RWPE1 (cell line): ENCODE measurements around the gene H6PD.

Experiments used
- CTCF ChIA-PET: fragments of 350-600 bp; sonication (Branson Sonifier 250); formaldehyde crosslinking; extraction: SDS; loops from one replicate; lab custom pipeline; 2021; lab: Yijun Ruan, JAX
- POLR2A ChIA-PET: fragments of 400-600 bp; formaldehyde crosslinking; extraction: SDS; loops from one replicate; lab custom pipeline; 2020; ENCODE audit warnings: antibody characterized with exemption; ENCODE audit not compliant: low non-redundant PET; lab: Yijun Ruan, JAX
- DNase-seq: peaks from one replicate; pipeline ENCODE4 v3.0.0; 2012; ENCODE audit warnings: low spot score
- H3K27ac ChIP-seq: fragments of 450-650 bp; 2 replicates; pipeline ENCODE4 v1.5.1; 2017
- TF ChIP-seq, protein P1 (sequence below): fragments of 450-650 bp; conservative IDR thresholded peaks from 2 replicates; pipeline ENCODE4 v1.5.1; 2017; ENCODE audit warnings: low read depth, mild to moderate bottlenecking

H6PD gene

DNA sequence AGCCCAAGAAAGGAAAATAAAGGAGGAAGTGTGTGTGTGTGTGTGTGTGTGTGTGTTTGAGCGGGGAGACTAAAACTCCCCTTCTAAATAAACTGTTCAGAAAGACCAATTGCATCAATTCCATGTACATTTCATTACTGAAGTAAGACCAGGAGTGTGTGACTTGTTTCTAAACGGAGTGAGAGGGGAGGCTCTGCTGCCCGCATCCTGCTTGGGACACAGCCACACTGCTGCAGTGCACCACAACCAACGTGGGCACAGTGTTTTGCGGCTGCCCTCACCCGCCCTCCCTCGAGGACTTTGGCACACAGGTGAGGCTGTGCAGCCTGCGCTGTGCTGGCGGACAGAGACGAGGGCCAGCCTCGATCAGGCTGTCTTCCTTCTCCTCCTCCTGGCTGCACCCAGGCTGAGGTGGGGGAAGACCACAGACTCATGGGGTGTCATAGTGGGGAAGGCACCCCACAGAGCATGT is 31.0 kb upstream of the H6PD start:
- ChIA-PET POLR2A (no interaction called here), CTCF (no interaction called here)
- no peak overlapping the region for H3K27ac ChIP-seq
- TF ChIP-seq, protein P1, sequence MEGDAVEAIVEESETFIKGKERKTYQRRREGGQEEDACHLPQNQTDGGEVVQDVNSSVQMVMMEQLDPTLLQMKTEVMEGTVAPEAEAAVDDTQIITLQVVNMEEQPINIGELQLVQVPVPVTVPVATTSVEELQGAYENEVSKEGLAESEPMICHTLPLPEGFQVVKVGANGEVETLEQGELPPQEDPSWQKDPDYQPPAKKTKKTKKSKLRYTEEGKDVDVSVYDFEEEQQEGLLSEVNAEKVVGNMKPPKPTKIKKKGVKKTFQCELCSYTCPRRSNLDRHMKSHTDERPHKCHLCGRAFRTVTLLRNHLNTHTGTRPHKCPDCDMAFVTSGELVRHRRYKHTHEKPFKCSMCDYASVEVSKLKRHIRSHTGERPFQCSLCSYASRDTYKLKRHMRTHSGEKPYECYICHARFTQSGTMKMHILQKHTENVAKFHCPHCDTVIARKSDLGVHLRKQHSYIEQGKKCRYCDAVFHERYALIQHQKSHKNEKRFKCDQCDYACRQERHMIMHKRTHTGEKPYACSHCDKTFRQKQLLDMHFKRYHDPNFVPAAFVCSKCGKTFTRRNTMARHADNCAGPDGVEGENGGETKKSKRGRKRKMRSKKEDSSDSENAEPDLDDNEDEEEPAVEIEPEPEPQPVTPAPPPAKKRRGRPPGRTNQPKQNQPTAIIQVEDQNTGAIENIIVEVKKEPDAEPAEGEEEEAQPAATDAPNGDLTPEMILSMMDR: no peak
- DNase-seq: no peak

DNA sequence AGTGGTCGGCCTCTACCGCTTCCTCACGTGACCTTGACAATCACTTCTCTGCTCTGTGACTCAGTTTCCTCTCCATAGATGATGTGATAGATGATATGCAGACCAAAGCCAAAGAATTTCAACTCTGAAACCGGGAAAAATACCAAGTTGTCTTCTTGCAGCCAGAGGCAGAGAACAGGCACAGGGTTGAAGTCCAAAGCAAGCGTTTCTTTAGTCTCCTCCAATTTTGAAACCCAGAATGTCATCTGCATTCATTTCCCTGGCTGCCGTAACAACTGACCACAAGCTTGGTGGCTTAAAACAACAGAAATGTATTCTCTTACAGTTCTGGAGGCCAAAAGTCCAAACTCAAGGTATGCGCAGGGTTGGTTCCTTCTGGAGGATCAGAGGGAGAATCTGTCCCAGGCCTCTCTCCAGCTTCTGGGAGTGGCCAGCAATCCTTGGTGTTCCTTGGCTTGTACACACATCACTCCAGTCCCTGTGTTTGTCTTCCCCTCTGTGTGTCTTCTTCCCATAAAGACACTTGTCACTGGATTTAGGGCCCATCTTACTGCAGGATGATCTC is 30.3 kb upstream of the H6PD start:
- no peak for DNase-seq
- POLR2A ChIA-PET: no interaction called here
- no peak overlapping the region for H3K27ac ChIP-seq
- CTCF ChIA-PET: no interaction called here
- TF ChIP-seq, protein P1: no peak

DNA sequence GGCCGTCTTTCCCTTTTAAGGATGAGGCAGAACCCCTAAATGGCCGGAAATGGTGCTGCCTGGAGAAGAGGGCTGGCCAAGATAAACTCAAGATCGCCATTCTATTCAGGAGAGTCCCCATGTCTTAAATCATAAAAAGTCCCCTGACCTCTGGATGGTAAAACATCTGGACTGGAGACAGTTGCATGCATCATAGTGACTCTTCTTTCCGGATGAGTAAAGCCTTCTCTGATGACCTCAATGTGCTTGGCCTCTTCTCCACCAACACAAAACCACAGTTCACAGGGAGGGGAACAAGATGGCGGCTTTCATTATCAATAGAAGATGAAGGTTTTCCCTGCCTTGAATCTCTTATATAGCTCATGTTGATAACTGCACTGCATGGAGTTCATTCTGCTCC is 27.5 kb upstream of the H6PD start:
- ChIA-PET CTCF (interaction anchor here (0.6 kb wide), 1 partner anchor 79 kb away, joined by 3 read pairs; no protein-coding TSS in a partner anchor), POLR2A (no interaction called here)
- DNase-seq: no peak

DNA sequence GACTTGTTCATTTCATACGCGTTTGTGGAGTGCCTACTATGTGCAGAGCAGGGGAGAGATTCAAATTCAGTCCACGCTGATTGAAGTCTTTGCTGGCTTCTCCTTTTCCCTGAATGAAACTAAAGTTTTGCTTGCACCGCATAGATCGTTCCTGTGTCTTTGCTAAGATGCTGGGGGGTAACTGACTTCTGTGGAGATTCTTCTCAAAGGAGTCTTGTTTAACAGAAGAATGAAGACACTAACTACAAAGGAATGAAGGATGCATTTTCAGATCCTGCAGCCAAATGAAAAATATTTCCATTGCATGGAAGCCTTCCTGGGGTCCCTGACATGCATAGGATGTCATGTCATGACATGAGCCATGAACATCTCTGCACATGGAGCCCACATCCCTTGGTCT is 26.9 kb upstream of the H6PD start:
- DNase-seq: no peak
- TF ChIP-seq, protein P1: no peak
- ChIA-PET POLR2A (no interaction called here), CTCF (interaction anchor here (0.6 kb wide), 1 partner anchor 80 kb away, joined by 3 read pairs; no protein-coding TSS in a partner anchor)
- H3K27ac ChIP-seq: no peak overlapping the region

More for the DNA sequence above, 27.5 kb upstream of the H6PD start:
- no peak overlapping the region for H3K27ac ChIP-seq
- TF ChIP-seq, protein P1: no peak

DNA sequence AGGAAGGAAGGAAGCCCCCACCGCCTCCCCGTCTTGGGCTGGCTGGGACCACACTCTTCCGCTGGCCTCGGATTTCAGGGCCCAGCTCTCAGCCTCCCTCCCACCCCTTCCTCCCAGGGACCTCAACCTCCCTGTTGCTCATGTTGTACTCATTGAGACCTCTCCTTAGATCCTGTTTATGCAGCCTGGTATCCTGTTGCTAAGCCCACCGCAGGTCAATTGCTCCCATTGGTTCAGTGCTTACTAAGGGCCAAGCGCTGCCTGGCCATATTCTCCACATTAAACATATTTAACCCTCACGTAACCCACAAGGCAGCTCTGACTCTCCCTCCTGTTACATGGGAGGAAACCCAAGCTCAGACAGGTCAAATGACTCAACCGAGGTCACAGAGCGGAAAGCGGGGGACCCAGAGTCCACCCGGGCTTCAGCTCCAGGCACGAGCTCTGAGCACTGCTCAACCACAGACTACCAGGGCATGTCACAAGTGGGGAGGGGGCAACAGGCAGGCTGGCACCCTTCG is 23.2 kb upstream of the H6PD start:
- DNase-seq: no peak
- H3K27ac ChIP-seq: no peak overlapping the region

DNA sequence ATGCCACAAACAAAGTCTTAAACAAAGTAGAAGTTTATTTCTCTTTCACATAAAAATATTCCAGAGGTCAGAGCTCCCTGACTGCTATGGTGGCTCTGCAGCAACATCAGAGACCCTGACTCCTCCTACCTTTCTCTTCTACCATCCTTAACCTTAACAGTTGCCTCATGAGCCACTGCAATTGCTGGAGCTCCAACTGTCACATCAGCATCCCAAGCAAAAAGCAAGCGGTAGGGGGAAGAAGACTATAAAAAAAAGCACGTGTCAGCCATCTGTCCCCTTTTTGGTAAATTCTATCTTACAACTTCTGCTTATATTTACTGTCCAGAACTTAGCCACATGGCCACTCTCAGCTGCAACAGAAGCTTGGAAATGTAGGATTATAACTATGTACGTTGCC is 21.8 kb upstream of the H6PD start:
- H3K27ac ChIP-seq: no peak overlapping the region
- CTCF ChIA-PET: interaction anchor here (0.7 kb wide), 2 partner anchors 16 to 105 kb away, joined by 3 to 6 read pairs; no protein-coding TSS in a partner anchor
- no peak for DNase-seq
- POLR2A ChIA-PET: no interaction called here
- TF ChIP-seq, protein P1: no peak

More for the DNA sequence above, 23.2 kb upstream of the H6PD start:
- ChIA-PET CTCF (interaction anchor here (0.8 kb wide), 1 partner anchor 166 kb away, joined by 5 read pairs; no protein-coding TSS in a partner anchor), POLR2A (no interaction called here)
- TF ChIP-seq, protein P1: no peak
